GM19193 (cell line): ENCODE measurements around the gene COQ9.

ENCODE experiments used
- POLR2A ChIP-seq: IDR thresholded peaks from 4 replicates; pipeline ENCODE4 v1.6.1; 2011; ENCODE audit not compliant: insufficient read depth, insufficient read length; ENCODE audit errors: extremely low read depth

The COQ9 gene

GRCh38 chr16:57485916-57486857, 38.9 kb downstream of the COQ9 start, which contains the start of gene DOK4:
DOK4 (minus strand) TSS chr16:57486493; CDS start chr16:57479507, 6,986 bp downstream.
- TF ChIP-seq POLR2A, result no peak

- no peak for TF ChIP-seq POLR2A
Measured at GRCh38 chr16:57486858-57487834, 39.9 kb downstream of the COQ9 start.

- no peak for TF ChIP-seq POLR2A
Measured at GRCh38 chr16:57489229-57489628, 42.0 kb downstream of the COQ9 start.

- TF ChIP-seq POLR2A, result no peak
Measured at GRCh38 chr16:57493767-57494166, 46.5 kb downstream of the COQ9 start.

GRCh38 chr16:57497121-57497520, 49.8 kb downstream of the COQ9 start:
- no peak for TF ChIP-seq POLR2A

- TF ChIP-seq POLR2A, result no peak
Measured at GRCh38 chr16:57498031-57498430, 50.8 kb downstream of the COQ9 start.

- TF ChIP-seq POLR2A, result no peak
Measured at GRCh38 chr16:57500578-57501111, 53.4 kb downstream of the COQ9 start.

GRCh38 chr16:57501492-57501891, 54.2 kb downstream of the COQ9 start:
- no peak for TF ChIP-seq POLR2A

- no peak for TF ChIP-seq POLR2A
Measured at GRCh38 chr16:57502048-57502775, 54.9 kb downstream of the COQ9 start.

- TF ChIP-seq POLR2A, result no peak
Measured at GRCh38 chr16:57503366-57503765, 56.1 kb downstream of the COQ9 start.

- TF ChIP-seq POLR2A, result no peak
Measured at GRCh38 chr16:57504001-57504400, 56.7 kb downstream of the COQ9 start.

- TF ChIP-seq POLR2A, result no peak
Measured at GRCh38 chr16:57504491-57504890, 57.2 kb downstream of the COQ9 start.

GRCh38 chr16:57505169-57505568, 57.9 kb downstream of the COQ9 start:
- no peak for TF ChIP-seq POLR2A
